Uterus (tissue), 2 donors: ENCODE measurements around the gene GSS.

ENCODE experiments used
- CTCF ChIP-seq, 4 experiments: fragments of 200-600 bp in 2 of 4; fragments of 450-650 bp in 2 of 4; sonication (generic) in 2 of 4; IDR thresholded peaks; one replicate each; pipeline ENCODE4 v1.5.1; 2016 to 2019; ENCODE audit warnings: antibody characterized with exemption in 4 of 4, mild to moderate bottlenecking in 2 of 4, moderate library complexity in 1 of 4
- POLR2A ChIP-seq, 2 donors: fragments of 450-650 bp; IDR thresholded peaks; one replicate each; pipeline ENCODE4 v1.6.1; 2016; ENCODE audit warnings: antibody characterized with exemption in 2 of 2, mild to moderate bottlenecking in 1 of 2, moderate library complexity in 1 of 2

- no peak for TF ChIP-seq CTCF (IDR thresholded peaks at IDR 0.05)
- no peak for TF ChIP-seq POLR2A (IDR thresholded peaks at IDR 0.05)
These were observed 47.8 kb downstream of the GSS start for GRCh38 chr20:34907616-34908469.
